Peyer's patch (tissue), 4 donors: ENCODE results near the gene ACTR3C.
"Not testable (repeated sequence)": the region's sequence is repeated elsewhere in the genome, so short reads cannot be mapped to it uniquely, and the experiment has no call there.

Experiments
- CTCF ChIP-seq, 6 experiments: fragments of 450-650 bp in 4 of 6; fragments of 200-600 bp in 2 of 6; sonication (generic) in 1 of 6; IDR thresholded peaks; one replicate each; pipeline ENCODE4 v1.5.1; 2017 to 2019; ENCODE audit warnings: antibody characterized with exemption in 6 of 6, mild to moderate bottlenecking in 3 of 6, moderate library complexity in 1 of 6
- POLR2A ChIP-seq, 2 donors: fragments of 450-650 bp; IDR thresholded peaks; one replicate each; pipeline ENCODE4 v1.5.1; 2017; ENCODE audit warnings: antibody characterized with exemption in 2 of 2, mild to moderate bottlenecking in 2 of 2, moderate library complexity in 2 of 2

GRCh38 chr7:150312649-150313366 lies 10.5 kb downstream of the ACTR3C start:
- not testable (repeated sequence) for TF ChIP-seq CTCF, POLR2A (IDR thresholded peaks at IDR 0.05)
